Mesendoderm (in vitro differentiated cells): ENCODE results near the gene CREM.

Experiments used
- DNase-seq: peaks from one replicate; pipeline ENCODE4 v3.0.0; 2013
- H2AK5ac ChIP-seq: 2 replicates; pipeline ENCODE4 v1.6.1; 2013; ENCODE audit warnings: low read length, inconsistent platforms
- H2BK120ac ChIP-seq: 2 replicates; pipeline ENCODE4 v1.6.1; 2013; ENCODE audit warnings: low read depth, mild to moderate bottlenecking, low read length, moderate library complexity, mixed read lengths
- H2BK15ac ChIP-seq: replicated peaks from 2 replicates; pipeline ENCODE4 v1.6.1; 2013; ENCODE audit warnings: low read depth, mild to moderate bottlenecking, moderate library complexity
- H2BK5ac ChIP-seq: 2 replicates; pipeline ENCODE4 v1.6.1; 2013; ENCODE audit warnings: low read length, inconsistent platforms
- H3K18ac ChIP-seq: 2 replicates; pipeline ENCODE4 v1.6.1; 2013; ENCODE audit warnings: mild to moderate bottlenecking, low read length, mixed read lengths
- H3K23ac ChIP-seq: one replicate; pipeline ENCODE4 v1.6.1; 2013; ENCODE audit warnings: low read length
- H3K27ac ChIP-seq: 2 replicates; pipeline ENCODE4 v1.5.1; 2013; ENCODE audit warnings: low read depth, mild to moderate bottlenecking, inconsistent platforms, low read length, moderate library complexity
- H3K27me3 ChIP-seq: 2 replicates; pipeline ENCODE4 v1.6.1; 2013; ENCODE audit warnings: low read length, control low read depth, mild to moderate bottlenecking, inconsistent platforms; ENCODE audit not compliant: insufficient read depth, poor library complexity
- H3K36me3 ChIP-seq: 2 replicates; pipeline ENCODE4 v1.6.1; 2013; ENCODE audit warnings: low read length, inconsistent platforms; ENCODE audit not compliant: control insufficient read depth, insufficient read depth
- H3K4ac ChIP-seq: one replicate; pipeline ENCODE4 v1.6.1; 2013; ENCODE audit warnings: low read depth, mild to moderate bottlenecking, low read length, moderate library complexity
- H3K4me1 ChIP-seq: 2 replicates; pipeline ENCODE4 v1.6.1; 2013; ENCODE audit warnings: low read depth, low read length, inconsistent platforms; ENCODE audit not compliant: control insufficient read depth
- H3K4me2 ChIP-seq: 2 replicates; pipeline ENCODE4 v1.6.1; 2013; ENCODE audit warnings: low read length
- H3K4me3 ChIP-seq: 2 replicates; pipeline ENCODE4 v1.5.1; 2013; ENCODE audit warnings: mild to moderate bottlenecking, low read length
- H3K56ac ChIP-seq: one replicate; pipeline ENCODE4 v1.6.1; 2013; ENCODE audit warnings: low read length
- H3K79me1 ChIP-seq: 2 replicates; pipeline ENCODE4 v1.6.1; 2013; ENCODE audit warnings: low read length, inconsistent platforms
- H3K79me2 ChIP-seq: 2 replicates; pipeline ENCODE4 v1.6.1; 2013; ENCODE audit warnings: mild to moderate bottlenecking, low read length; ENCODE audit not compliant: control insufficient read depth, insufficient read depth
- H3K9ac ChIP-seq: 2 replicates; pipeline ENCODE4 v1.6.1; 2013; ENCODE audit warnings: low read length, inconsistent platforms
- H4K5ac ChIP-seq: one replicate; pipeline ENCODE4 v1.6.1; 2013; ENCODE audit warnings: low read length
- H4K8ac ChIP-seq: one replicate; pipeline ENCODE4 v1.6.1; 2013; ENCODE audit warnings: low read depth, mild to moderate bottlenecking, control low read depth, low read length, moderate library complexity
- WGBS: extraction: QIAGEN DNeasy Blood & Tissue Kit; methylation state at CpG from one replicate; pipeline ENCODE4 v1.1.7; 2013; ENCODE audit warnings: low lambda C conversion rate, missing lambda C conversion rate; ENCODE audit not compliant: insufficient coverage; ENCODE audit errors: extremely low coverage; 5-methylcytosine and 5-hydroxymethylcytosine counted together

The CREM gene

DNA sequence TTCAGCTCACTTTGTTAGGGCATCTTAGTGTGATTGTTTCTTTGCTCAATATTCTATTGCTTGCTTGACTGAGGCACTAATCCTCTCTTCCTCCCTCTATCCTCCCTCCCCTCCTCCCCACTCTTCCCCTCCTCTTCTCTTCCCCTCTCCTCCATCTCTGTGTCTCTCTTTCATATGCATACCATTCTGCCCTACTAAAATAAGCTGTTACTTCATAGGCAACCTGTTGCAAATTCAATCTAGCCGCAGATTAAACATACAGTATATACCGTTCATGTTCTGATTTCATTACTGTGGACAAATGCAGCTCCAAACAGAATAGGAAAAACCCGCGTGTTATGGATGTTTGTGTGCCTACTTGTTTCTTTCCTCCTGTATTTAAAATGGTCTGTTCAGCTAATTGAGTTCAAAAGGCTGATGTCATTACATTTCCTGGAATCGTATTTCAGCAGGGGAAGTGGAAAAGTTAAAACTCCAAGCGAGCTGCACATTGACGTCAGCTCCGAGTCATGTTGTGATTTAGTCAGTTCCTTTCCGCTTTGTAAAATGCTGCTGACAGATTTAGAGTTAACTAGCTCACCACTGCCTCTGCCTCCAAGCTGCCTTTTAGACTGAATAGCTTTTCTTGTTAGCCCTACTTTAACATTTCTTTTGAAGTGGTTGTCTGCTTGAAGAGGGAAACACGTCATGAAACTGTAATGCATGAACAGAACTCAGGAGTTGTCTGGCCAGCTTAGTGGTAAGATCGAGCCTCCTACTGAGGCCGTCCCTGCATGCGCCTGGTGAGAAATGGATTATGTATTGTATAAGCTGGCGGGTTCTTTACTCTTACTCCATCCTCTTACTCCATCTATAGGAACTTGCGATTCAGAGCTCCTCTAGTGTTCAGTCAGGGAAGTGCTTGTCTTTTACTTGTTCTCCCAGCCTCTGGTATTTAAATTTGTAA is 69.0 kb downstream of the CREM start:
- WGBS, result no CpG with 5 or more reads among the region's 15 CpGs
- Histone ChIP-seq H3K9ac (peak overlapping the region; percentile 57), H3K79me1 (no peaks in the 10 kb centered on the region), H3K4me2 (peak overlapping the region; percentile 66), H3K4me3 (peak overlapping the region; percentile 4), H2AK5ac (no peak overlapping the region), H3K56ac (peak overlapping the region; percentile 78), H3K4ac (peak overlapping the region; percentile 55), H3K27me3 (no peaks in the 10 kb centered on the region), H2BK5ac (no peak overlapping the region), H3K23ac (no peak overlapping the region), H3K4me1 (peaks cover 6% of the 10 kb centered on the region), H2BK15ac (no peak overlapping the region), H3K18ac (peak overlapping the region; percentile 20), H4K5ac (no peak overlapping the region), H2BK120ac (no peak overlapping the region), H3K79me2 (no peaks in the 10 kb centered on the region), H4K8ac (no peak overlapping the region), H3K27ac (peak overlapping the region; percentile 54), H3K36me3 (no peaks in the 10 kb centered on the region)
- peak; percentile 92 for DNase-seq

- Histone ChIP-seq H4K8ac (no peak overlapping the region), H3K27me3 (no peaks in the 10 kb centered on the region), H4K5ac (no peak overlapping the region), H2BK15ac (no peak overlapping the region), H3K4ac (no peak overlapping the region), H3K79me1 (no peaks in the 10 kb centered on the region), H2AK5ac (no peak overlapping the region), H3K36me3 (no peaks in the 10 kb centered on the region), H3K4me2 (no peak overlapping the region), H3K79me2 (no peaks in the 10 kb centered on the region), H3K4me3 (no peak overlapping the region), H3K23ac (no peak overlapping the region), H3K9ac (no peak overlapping the region), H3K18ac (no peak overlapping the region), H2BK5ac (no peak overlapping the region), H2BK120ac (no peak overlapping the region), H3K4me1 (no peaks in the 10 kb centered on the region), H3K27ac (no peak overlapping the region), H3K56ac (no peak overlapping the region)
- WGBS, result no CpG with 5 or more reads among the region's 1 CpG
- DNase-seq, result no peak
Observed at GRCh38 chr10:35200487-35200886, 73.8 kb downstream of the CREM start.

DNA sequence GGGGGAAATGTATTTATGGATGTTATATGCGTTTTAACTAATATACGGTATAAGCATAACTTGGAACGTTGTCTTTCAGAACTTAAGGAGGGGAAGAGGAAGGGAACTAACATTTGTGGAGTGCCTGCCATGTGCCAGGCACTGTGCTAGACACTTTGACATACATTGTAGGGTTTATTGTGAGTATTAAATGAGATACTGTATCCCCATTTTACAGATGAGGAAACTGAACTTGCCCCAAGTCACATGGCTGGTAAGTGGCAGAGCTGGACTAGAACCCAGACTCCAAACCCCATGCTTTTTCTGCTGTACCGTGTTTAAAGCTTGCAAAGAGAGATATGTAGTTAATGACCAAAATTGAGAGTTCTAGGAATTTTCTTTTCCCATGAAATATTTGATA is 74.6 kb downstream of the CREM start:
- H3K79me1 ChIP-seq, result no peaks in the 10 kb centered on the region
- no peaks in the 10 kb centered on the region for H3K4me1 ChIP-seq
- H2BK120ac ChIP-seq, result no peak overlapping the region
- DNase-seq, result no peak
- no peaks in the 10 kb centered on the region for H3K27me3 ChIP-seq
- no peak overlapping the region for H3K23ac ChIP-seq
- H3K36me3 ChIP-seq, result no peaks in the 10 kb centered on the region
- H2BK5ac ChIP-seq, result no peak overlapping the region
- no peak overlapping the region for H3K4me2 ChIP-seq
- H2AK5ac ChIP-seq, result no peak overlapping the region
- no peak overlapping the region for H3K4me3 ChIP-seq
- no peak overlapping the region for H3K4ac ChIP-seq
- H2BK15ac ChIP-seq, result no peak overlapping the region
- H3K79me2 ChIP-seq, result no peaks in the 10 kb centered on the region
- H3K56ac ChIP-seq, result no peak overlapping the region
- no peak overlapping the region for H4K8ac ChIP-seq
- H3K18ac ChIP-seq, result no peak overlapping the region
- H3K27ac ChIP-seq, result no peak overlapping the region
- H4K5ac ChIP-seq, result no peak overlapping the region
- no peak overlapping the region for H3K9ac ChIP-seq
- WGBS, result no CpG with 5 or more reads among the region's 4 CpGs

DNA sequence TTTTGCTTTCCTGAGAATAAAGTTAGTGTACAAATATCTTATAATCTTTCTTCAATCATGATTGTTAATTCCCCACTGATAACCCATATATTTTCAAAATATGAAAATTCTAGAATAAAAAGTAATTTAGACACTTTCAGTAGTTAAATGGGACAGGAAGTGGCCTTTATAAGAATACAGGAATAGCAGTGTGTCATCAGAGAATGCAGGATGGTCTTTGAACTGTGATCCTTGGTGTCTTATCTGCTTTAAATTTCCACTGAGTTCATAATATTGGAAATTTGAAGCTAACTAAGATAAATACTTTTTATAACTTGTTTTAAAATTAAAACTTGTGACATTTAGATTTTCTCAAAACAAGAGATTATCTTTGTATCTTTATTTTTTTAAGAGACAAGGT is 75.4 kb downstream of the CREM start:
- no peak overlapping the region for H3K56ac ChIP-seq
- H3K27me3 ChIP-seq, result no peaks in the 10 kb centered on the region
- H3K36me3 ChIP-seq, result no peaks in the 10 kb centered on the region
- H2BK15ac ChIP-seq, result no peak overlapping the region
- no peak overlapping the region for H4K8ac ChIP-seq
- no peak overlapping the region for H2BK120ac ChIP-seq
- H3K79me1 ChIP-seq, result no peaks in the 10 kb centered on the region
- no peak overlapping the region for H3K4me2 ChIP-seq
- no peak for DNase-seq
- H3K9ac ChIP-seq, result no peak overlapping the region
- H2BK5ac ChIP-seq, result no peak overlapping the region
- H3K23ac ChIP-seq, result no peak overlapping the region
- H2AK5ac ChIP-seq, result no peak overlapping the region
- H3K4me3 ChIP-seq, result no peak overlapping the region
- H3K27ac ChIP-seq, result no peak overlapping the region
- no peaks in the 10 kb centered on the region for H3K4me1 ChIP-seq
- H3K79me2 ChIP-seq, result no peaks in the 10 kb centered on the region
- no peak overlapping the region for H4K5ac ChIP-seq
- H3K18ac ChIP-seq, result no peak overlapping the region
- H3K4ac ChIP-seq, result no peak overlapping the region

DNA sequence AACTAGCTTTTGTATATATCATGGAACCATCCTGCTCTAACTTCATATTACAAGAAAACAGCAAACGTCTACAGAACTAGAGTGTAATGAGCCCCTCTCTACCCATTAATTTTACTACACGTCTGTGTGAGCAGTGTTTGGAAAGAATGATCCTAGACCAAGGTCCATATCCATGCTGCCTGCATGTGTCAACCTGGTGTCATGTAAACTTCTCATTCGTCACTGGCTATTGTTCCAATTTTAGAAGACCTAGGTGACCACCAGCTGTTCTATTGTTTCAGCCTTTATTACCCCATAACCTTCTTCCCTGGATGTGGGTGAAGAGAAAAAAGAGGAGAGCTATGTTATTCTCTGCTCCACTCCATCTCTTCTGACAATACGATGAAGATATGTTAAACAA is 77.1 kb downstream of the CREM start:
- no peak overlapping the region for H3K4me2 ChIP-seq
- no peak overlapping the region for H3K23ac ChIP-seq
- H4K8ac ChIP-seq, result no peak overlapping the region
- no peak overlapping the region for H2AK5ac ChIP-seq
- H3K18ac ChIP-seq, result no peak overlapping the region
- H3K56ac ChIP-seq, result no peak overlapping the region
- no peaks in the 10 kb centered on the region for H3K79me2 ChIP-seq
- H2BK120ac ChIP-seq, result no peak overlapping the region
- no peaks in the 10 kb centered on the region for H3K4me1 ChIP-seq
- H3K36me3 ChIP-seq, result no peaks in the 10 kb centered on the region
- H3K4ac ChIP-seq, result no peak overlapping the region
- H2BK15ac ChIP-seq, result no peak overlapping the region
- no CpG with 5 or more reads among the region's 4 CpGs for WGBS
- no peak overlapping the region for H3K27ac ChIP-seq
- no peak for DNase-seq
- no peak overlapping the region for H3K4me3 ChIP-seq
- H2BK5ac ChIP-seq, result no peak overlapping the region
- no peak overlapping the region for H3K9ac ChIP-seq
- H3K27me3 ChIP-seq, result no peaks in the 10 kb centered on the region
- no peak overlapping the region for H4K5ac ChIP-seq
- H3K79me1 ChIP-seq, result no peaks in the 10 kb centered on the region
